ENCODE measurements around the gene ADCY3. TPM values are rescaled to one million over a fixed set of nuclear protein-coding genes. Genes with fewer than 3 reads are reported as not detected.

The ADCY3 gene
- total and polyA plus RNA-seq, 10 donors: 36.5 to 61.5 (median 52.7) TPM

- Histone ChIP-seq H3K4me1 (peaks cover 0 to 21% (median 1%) of the 10 kb centered on the region in 6 donors), H3K36me3 (peaks cover 0 to 29% (median 0%) of the 10 kb centered on the region in 6 donors), H3K27ac (peak overlapping the region in 3 of 8 donors; percentile 10 to 54 (median 28)), H3K9me3 (peaks cover 0 to 15% (median 7%) of the 10 kb centered on the region in 8 donors), H3K27me3 (replicated peaks in 1 of 7) (no peaks in the 10 kb centered on the region), H3K4me3 (no peak overlapping the region)
- peak; percentile 34 for DNase-seq
- intact Hi-C loops (cut with DNase I; ENCODE audit: low total_unique reads): no loop called here
- WGBS, 5 donors: 63 to 84% (median 77%) methylated on average over 7 of the region's 7 CpGs
- TF ChIP-seq CTCF (IDR thresholded peaks at IDR 0.05 in 8 of 11, conservative IDR thresholded peaks at IDR 0.05 in 3 of 11): no peak
- no peak for TF ChIP-seq POLR2A (IDR thresholded peaks at IDR 0.05)
- no peak for TF ChIP-seq POLR2AphosphoS5 (IDR thresholded peaks at IDR 0.05)
These were observed 69.1 kb downstream of the ADCY3 start for GRCh38 chr2:24850944-24851343.

GRCh38 chr2:24845691-24846090, 74.3 kb downstream of the ADCY3 start:
- DNase-seq: peak; percentile 47
- TF ChIP-seq CTCF (IDR thresholded peaks at IDR 0.05 in 8 of 11, conservative IDR thresholded peaks at IDR 0.05 in 3 of 11) (no peak), POLR2A (IDR thresholded peaks at IDR 0.05) (no peak), POLR2AphosphoS5 (IDR thresholded peaks at IDR 0.05) (no peak)

DNA sequence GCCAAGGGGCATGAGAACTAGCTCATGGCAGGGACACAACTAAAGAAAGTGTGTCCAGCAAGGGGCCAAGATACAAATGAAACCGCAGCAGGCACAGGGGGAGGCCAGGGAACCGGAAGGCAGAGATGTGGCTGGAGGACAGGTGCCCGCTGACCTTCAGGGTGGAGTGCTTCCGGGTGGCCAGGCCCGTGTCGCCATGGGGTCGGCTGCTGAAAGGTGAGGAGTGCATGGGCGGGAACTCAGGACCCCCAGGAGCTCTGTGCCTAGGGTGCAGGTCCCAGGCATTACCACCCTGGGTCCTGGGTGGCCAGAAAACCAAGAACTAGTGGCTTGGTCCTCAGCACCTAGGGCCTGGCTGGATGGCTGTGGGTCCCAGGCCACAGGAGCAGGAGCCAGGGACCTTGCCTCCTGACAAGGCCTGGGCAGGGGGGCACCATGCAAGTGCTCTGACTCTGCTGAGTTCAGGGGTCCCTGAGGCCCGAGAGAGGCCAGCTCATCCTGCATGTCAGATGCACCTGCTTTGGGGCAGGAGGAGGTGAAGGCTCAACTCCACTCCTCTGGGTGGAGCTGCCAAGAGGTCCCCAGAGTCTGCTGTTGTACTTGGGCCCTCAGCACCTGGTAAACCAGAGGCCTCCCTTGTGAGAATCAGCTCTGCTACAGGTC, 75.9 kb downstream of the ADCY3 start:
- H3K27me3 ChIP-seq (replicated peaks in 1 of 7): no peaks in the 10 kb centered on the region
- H3K36me3 ChIP-seq: peaks cover 0 to 48% (median 24%) of the 10 kb centered on the region in 6 donors
- H3K9me3 ChIP-seq: peaks cover 0 to 15% (median 7%) of the 10 kb centered on the region in 8 donors
- peak; percentile 48 for DNase-seq
- intact Hi-C loops (cut with DNase I; ENCODE audit: low total_unique reads): no loop called here
- TF ChIP-seq POLR2AphosphoS5 (IDR thresholded peaks at IDR 0.05) (no peak), CTCF (IDR thresholded peaks at IDR 0.05 in 8 of 11, conservative IDR thresholded peaks at IDR 0.05 in 3 of 11) (no peak), POLR2A (IDR thresholded peaks at IDR 0.05) (no peak)
- 92 to 99% (median 96%) methylated on average over 8 to 9 of the region's 9 CpGs for WGBS, 5 donors
- H3K4me3 ChIP-seq: no peak overlapping the region
- no peak overlapping the region for H3K27ac ChIP-seq
- no peaks in the 10 kb centered on the region for H3K4me1 ChIP-seq

More at GRCh38 chr2:24845691-24846090, 74.3 kb downstream of the ADCY3 start:
- Histone ChIP-seq H3K4me3 (no peak overlapping the region), H3K9me3 (peaks cover 0 to 15% (median 7%) of the 10 kb centered on the region in 8 donors), H3K4me1 (peaks cover 0 to 6% (median 0%) of the 10 kb centered on the region in 6 donors), H3K27ac (no peak overlapping the region), H3K36me3 (peaks cover 0 to 32% (median 18%) of the 10 kb centered on the region in 6 donors), H3K27me3 (replicated peaks in 1 of 7) (no peaks in the 10 kb centered on the region)
- intact Hi-C loops (cut with DNase I; ENCODE audit: low total_unique reads): no loop called here
- 94 to 99% (median 96%) methylated on average over 5 of the region's 5 CpGs for WGBS, 5 donors

GRCh38 chr2:24843330-24843860, 76.6 kb downstream of the ADCY3 start:
- Histone ChIP-seq H3K9me3 (peaks cover 0 to 8% (median 3%) of the 10 kb centered on the region in 8 donors), H3K36me3 (peaks cover 0 to 55% (median 24%) of the 10 kb centered on the region in 6 donors), H3K4me1 (no peaks in the 10 kb centered on the region), H3K4me3 (no peak overlapping the region), H3K27ac (no peak overlapping the region), H3K27me3 (replicated peaks in 1 of 7) (no peaks in the 10 kb centered on the region)
- peak; percentile 60 for DNase-seq
- intact Hi-C loops (cut with DNase I; ENCODE audit: low total_unique reads): no loop called here
- WGBS, 5 donors: 95 to 98% (median 97%) methylated on average over 12 of the region's 12 CpGs
- TF ChIP-seq CTCF (IDR thresholded peaks at IDR 0.05 in 8 of 11, conservative IDR thresholded peaks at IDR 0.05 in 3 of 11) (no peak), POLR2AphosphoS5 (IDR thresholded peaks at IDR 0.05) (no peak), POLR2A (IDR thresholded peaks at IDR 0.05) (no peak)
